HG03196 (cell line): ENCODE data around the gene ANKRD24.
"Not testable (repeated sequence)": the region's sequence is repeated elsewhere in the genome, so short reads cannot be mapped to it uniquely, and the experiment has no call there.

ENCODE experiments used
- ATAC-seq: cut with Tn5 transposase; IDR thresholded peaks from one replicate; pipeline ENCODE4 v1.9.1; 2021; ENCODE audit not compliant: unreplicated experiment

ANKRD24 gene

DNA sequence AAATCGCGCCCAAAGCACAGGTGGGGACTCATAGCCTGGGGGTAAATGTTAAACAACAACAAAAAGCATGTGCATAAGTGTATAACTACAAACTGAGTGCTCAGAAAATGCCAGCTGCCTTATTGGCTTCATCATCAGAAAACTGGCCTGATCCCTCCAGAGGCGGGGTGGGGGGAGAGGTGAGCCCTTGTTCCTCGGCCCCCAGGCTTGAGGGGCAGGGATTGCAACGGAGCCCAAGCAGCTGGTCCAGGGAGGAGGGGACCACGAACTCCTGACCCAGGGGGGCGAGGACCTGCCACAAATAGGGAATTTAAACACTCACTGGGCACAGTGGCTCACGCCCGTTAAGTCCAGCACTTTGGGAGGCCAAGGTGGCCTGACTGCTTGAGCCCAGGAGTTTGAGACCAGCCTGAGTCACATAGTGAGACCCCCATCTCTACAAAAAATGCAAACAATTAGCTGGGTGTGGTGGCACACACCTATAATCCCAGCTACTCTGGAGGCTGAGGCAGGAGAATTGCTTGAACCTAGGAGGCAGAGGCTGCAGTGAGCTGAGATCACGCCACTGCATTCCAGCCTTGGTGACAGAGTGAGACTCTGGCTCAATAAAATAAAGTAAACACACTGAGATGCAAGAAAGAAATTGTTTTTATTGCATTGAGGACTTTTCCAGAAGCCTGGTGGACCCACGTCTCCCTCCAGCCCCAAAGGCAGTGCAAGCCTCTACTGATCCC lies 8.8 kb upstream of the ANKRD24 start:
- no peak for ATAC-seq

DNA sequence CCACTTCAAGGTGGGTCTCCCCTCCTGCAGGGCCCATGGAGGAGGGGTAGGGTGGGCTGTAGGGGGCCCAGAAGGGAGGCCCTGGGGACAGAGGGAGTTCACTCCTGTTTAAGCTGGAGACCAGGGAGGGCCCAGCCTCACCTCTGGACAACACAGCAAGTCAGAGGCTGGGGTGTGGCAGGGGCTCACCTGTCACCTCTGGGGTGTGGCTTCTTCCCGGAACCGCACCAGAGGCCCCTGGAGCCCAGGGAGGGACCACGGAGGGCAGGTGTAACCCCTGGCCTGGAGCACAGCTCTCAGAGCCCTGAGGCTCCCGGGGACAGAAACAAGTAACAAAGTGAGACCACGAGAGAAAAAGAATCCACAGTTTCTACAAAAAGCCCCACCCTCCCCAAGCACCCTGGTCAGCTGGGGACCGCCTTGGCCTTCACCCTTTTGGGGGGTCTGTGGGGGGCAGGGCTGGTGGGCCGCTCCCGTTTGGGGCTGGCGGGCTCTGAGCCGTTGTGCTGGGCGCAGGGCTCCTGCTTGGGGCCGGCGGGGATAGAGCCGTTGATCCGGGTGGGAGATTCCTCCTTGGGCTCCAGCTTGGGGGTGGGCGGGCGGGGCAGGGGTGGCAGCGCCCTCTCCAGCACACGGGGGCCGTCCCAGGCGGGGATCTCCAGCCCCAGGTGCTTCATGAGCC lies 8.1 kb upstream of the ANKRD24 start:
- ATAC-seq, result no peak

DNA sequence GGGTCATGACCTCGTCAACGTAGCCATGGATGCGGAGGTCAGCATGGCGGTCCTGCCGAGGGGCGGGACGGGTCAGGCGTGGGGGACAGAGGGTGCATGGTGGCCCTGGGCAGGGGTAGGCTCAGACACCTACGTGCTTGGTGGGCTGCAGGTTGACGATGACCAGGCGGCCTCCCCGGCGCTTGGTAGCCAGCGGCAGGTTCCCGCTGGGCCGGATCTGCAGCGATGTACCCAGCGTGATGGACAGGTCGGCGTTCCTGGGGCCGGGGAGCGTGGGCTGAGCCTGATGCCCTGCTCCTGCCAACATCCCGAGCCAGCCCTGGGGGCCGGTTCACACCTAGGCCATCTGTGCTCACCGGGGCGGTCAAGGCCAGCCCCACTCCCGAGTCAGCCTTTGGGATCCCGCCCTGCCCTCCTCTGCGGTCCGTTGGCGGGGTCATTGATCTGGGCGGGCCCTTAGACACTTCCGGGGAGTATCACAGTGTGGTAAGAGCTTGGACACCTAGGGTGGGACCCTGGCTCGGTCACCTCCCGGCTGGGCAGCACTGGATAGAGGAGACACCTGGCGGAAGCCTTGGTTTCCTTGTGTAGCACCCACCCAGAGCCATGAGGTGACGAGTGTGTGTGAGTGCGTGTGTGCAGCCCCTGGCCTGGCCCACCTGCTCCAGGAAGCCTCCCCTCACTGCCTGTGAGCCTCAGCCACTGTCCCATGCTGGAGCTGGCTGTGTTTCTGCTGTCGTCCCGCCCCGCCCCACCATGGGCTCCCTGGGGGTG lies 7.4 kb upstream of the ANKRD24 start:
- ATAC-seq, result no peak

- no peak for ATAC-seq
Measured at GRCh38 chr19:4175669-4175931, 6.9 kb upstream of the ANKRD24 start.

- ATAC-seq, result no peak
Measured at GRCh38 chr19:4177146-4177545, 5.3 kb upstream of the ANKRD24 start.

GRCh38 chr19:4178990-4179389 lies 3.5 kb upstream of the ANKRD24 start:
- ATAC-seq, result no peak

- ATAC-seq, result no peak
Measured at GRCh38 chr19:4181053-4181508, 1.4 kb upstream of the ANKRD24 start.

DNA sequence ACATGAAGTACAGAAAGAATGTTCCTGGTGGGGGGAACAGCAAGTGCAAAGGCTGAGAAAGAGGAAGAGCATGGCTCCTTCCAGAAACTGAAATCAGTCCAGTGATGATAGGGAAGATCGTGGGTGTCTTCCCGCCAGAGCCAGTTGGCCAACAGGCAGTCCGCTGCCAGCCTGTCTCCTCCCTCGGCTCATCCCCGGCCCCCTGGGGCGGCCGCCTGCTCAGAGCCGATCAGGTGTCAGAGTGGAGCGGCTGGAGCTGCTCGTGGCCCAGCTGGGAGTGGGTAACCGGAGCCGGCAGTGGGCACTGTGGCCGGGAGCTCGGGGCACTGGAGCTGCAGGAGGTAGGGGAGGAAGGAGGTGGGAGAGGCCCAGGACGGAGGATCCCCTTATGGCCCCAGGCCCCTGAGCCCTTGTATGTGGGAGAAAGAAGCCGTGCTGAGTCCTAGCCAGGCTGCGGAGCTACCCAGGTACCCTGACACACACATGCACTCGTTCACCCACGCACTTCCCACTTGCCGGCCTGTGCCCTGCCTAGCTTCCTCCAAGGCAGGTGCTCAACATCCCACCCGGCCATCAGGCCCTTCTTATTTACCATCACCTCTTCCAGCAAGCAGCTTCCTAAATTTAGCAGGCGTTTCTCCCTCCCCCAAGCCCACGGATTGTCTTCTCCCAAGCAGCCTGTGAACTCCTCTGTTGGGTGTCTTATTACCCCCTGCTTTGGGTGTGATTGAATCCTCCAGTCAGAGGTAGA lies 1.7 kb downstream of the ANKRD24 start:
- no peak for ATAC-seq

DNA sequence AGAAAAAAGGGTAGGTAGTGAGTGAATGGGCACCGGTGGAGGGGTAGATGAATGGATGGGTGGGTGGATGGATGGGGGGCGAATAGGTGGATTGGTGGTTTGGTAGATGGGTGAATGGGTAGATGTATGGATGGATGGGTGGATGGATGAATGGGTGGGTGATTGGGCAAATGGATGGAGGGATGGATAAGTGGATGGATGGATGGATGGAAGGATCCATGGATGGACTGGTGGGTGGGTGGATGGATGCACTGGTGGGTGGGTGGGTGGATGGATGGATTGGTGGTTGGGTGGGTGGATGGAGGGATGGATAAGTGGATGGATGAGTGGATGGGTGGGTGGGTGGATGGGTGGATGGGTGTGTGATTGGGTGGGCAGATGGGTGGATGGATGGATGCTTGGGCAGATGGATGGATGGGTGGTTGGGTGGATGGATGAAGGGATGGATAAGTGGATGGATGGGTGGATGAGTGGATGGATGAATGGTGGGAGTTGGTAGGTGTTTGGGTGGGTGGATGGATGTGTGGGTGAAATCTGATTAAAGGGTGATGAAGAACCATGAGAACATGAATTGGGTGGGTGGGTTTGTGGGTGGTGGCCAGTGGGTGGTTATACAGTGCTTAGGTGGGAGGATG lies 2.3 kb downstream of the ANKRD24 start:
- ATAC-seq, result no peak

DNA sequence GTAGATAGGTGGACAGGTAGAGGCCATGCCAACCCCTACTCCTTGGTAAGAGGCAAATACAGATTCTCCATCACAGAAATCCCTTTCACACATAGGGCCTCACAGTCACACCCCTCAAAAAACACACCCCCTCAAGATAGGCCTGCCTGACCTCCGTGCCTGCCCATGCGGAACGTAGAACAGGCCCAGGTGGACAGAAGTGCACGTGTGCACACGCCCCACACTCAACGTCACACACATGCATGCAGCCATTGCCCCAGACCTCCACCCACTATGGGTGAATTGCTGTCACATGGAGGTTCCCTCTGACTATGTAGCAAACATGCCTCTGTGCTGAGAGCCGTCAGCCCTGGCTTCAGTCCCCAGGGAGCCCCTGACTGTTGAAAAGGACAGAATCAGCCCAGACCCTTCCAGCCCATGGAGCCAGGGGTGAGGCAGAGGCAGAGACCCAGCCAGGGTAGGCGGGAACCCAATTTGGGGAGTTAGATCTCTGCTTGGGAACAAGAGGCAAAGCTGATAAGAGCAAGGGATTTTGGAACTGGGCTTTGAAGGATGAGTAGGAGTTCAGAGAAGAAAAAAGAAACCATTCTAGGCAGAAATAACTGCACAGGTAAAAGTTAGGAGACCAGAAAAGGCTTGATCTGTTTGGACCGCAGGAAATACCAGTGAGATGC lies 3.1 kb downstream of the ANKRD24 start:
- no peak for ATAC-seq

GRCh38 chr19:4186087-4186993 lies 3.9 kb downstream of the ANKRD24 start:
- no peak for ATAC-seq

DNA sequence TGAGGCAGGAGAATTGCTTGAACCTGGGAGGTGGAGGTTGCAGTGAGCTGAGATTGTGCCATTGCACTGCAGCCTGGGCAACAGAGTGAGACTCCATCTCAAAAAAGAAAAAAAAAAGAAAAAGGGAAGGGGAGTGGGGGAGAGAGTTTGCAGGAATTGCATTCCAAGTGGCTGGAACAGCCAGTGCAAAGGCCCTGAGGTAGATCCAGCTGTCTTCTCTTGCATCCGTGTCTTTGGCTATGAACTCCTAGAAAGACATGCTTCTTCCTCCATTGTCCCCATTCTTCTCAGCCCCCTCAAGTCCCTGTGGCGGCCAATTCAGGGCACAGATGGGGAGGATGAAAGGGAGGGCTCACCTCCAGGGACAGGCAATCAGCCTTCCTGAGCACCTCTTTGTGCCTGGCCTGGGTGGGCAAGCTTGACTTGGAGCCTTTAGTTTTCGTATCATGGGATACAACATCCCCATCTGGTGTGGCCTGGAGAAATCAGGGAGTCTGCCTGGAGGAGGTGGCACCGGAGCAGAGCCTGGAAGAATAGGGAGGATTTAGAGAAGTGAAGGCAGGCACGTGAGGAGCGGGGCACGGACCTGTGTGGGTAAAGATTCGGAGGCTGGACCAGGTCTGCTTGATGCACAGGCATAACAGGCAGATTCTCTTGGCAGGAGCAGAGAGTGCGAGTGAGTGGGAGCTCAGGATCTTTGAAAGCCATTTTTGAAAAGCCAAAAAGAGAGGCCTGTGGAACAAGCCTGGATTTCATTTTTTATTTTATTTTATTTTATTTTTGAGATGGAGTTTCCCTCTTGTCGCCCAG lies 5.0 kb downstream of the ANKRD24 start:
- ATAC-seq, result no peak

DNA sequence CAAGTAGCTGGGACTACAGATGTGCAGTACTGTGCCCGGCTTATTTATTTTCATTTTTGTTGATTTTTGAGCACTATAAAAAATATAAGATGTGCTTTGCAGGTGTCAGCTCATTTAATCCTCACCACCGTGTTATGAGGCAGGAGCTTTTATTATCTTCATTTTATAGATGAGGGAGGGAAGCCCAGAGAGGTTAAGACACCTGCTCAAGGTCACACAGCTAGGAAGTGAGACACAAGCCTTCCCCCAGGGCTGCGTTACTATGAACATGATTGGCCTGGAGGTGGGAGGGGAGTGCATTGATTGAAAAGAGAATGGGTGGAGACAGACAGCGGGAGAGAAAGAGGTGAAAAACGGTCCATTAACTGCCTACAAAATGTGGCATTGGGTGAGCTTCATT lies 7.2 kb downstream of the ANKRD24 start:
- ATAC-seq, result no peak

GRCh38 chr19:4192537-4192936 lies 10.0 kb downstream of the ANKRD24 start:
- ATAC-seq, result not testable (repeated sequence)

- no peak for ATAC-seq
Measured at GRCh38 chr19:4194353-4194752, 11.9 kb downstream of the ANKRD24 start.

- no peak for ATAC-seq
Measured at GRCh38 chr19:4196009-4196408, 13.5 kb downstream of the ANKRD24 start.

DNA sequence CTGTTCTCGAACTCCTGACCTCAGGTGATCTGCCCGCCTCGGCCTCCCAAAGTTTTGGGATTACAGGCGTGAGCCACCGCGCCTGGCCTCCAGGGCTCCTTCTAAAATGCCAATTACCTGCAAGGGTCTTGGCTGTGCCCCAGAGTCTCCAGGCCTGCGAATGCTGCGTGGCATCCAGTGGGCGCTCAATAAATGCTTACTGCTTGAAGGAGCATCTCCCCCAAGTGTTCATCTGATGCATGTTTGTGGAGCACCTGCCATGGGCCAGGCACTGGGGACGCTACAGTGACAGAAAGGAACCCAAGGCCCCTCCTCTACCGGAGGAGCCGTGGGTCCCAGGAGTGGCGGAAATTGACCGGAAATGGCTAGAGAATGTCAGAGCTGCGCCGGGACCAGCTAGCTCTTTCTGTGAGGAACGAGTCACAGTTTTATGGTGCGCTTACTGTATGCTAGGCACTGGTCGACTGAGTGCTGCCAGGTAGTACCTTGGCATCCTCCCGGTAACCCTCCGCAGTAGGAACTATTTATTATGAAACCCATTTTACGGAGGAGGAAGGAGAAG lies 14.2 kb downstream of the ANKRD24 start:
- no peak for ATAC-seq

DNA sequence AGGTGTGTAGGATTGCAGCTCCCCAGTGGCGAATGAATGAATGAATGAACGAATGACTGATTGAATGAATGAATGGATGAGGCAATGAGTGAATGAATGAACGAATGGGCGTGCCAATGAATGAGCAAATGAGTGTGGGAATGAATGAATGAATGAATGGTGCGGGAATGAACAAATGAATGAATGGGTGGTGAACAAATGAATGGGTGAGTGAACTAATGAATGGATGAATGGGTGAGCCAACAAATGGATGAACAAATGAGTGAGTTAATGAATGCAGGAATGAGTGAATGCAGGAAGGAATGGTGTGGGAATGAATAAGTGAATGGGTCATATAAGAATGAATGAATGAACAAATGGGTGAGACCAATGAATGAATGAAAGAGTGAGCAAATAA lies 14.7 kb downstream of the ANKRD24 start:
- ATAC-seq, result no peak
